HCT116 (cell line): ENCODE results near the gene ADAMTS9. TPM values are rescaled to one million over a fixed set of nuclear protein-coding genes. Genes with fewer than 3 reads are reported as not detected.

ENCODE experiments used
- ATAC-seq: fragments of 200-7000 bp; cut with Tn5 transposase; 2 replicates; pipeline ENCODE4 v1.9.1; 2020; ENCODE audit warnings: mild to moderate bottlenecking, moderate library complexity
- BruUV-seq: library from RNA; stranded (reverse); fragments of 400-500 nt; replicated peaks from 2 replicates; lab custom pipeline; 2021; lab: Mats Ljungman, UMichigan
- CTCF ChIA-PET: fragments of 300-600 bp; sonication (Branson Sonifier 250); formaldehyde crosslinking; loops from one replicate; lab custom pipeline; 2021; ENCODE audit warnings: antibody characterized with exemption; lab: Charles Lee
- POLR2A ChIA-PET: fragments of 300-600, 350-600 bp; sonication (Branson Sonifier 250); formaldehyde crosslinking; loops from one replicate; lab custom pipeline; 2021; ENCODE audit warnings: antibody characterized with exemption; lab: Charles Lee
- RAD21 ChIA-PET, 2 experiments: fragments of 300-600 bp; sonication (Branson Sonifier 250); formaldehyde crosslinking; loops; one replicate each; lab custom pipeline; 2023; ENCODE audit warnings: low total read pairs in 2 of 2; ENCODE audit not compliant: uncharacterized antibody in 2 of 2, unreplicated experiment in 2 of 2, low non-redundant PET in 1 of 2; lab: Charles Lee
- DNase-seq: peaks from one replicate; pipeline ENCODE4 v3.0.0-alpha.2; 2010; ENCODE audit warnings: low read depth, low spot score
- H2AFZ ChIP-seq: fragments of 200-600 bp; shearing (Covaris generic), sonication (generic); 2 replicates; pipeline ENCODE4 v1.6.1; 2017; ENCODE audit warnings: low read depth, mixed run types, mixed read lengths, antibody characterized with exemption, low read length; ENCODE audit not compliant: poor library complexity, severe bottlenecking
- H3K27ac ChIP-seq: 2 replicates; pipeline ENCODE4 v1.5.1; 2012; ENCODE audit warnings: low read depth, low read length
- H3K27me3 ChIP-seq: fragments of 200-600 bp; sonication (generic); 2 replicates; pipeline ENCODE4 v1.6.1; 2016; ENCODE audit warnings: mixed run types, low read length, mixed read lengths; ENCODE audit not compliant: insufficient read depth
- H3K36me3 ChIP-seq, 2 experiments: fragments of 200-500 bp in 1 of 2; fragments of 200-600 bp in 1 of 2; sonication (Bioruptor generic) in 1 of 2; sonication (generic) in 1 of 2; 2 replicates each; pipeline versions ENCODE4 v1.5.1 to v1.6.1; 2014 to 2016; ENCODE audit warnings: low read length in 2 of 2, inconsistent platforms in 1 of 2, mixed read lengths in 1 of 2, mixed run types in 1 of 2; ENCODE audit not compliant: insufficient read depth in 2 of 2, control insufficient read depth in 1 of 2
- H3K4me1 ChIP-seq, 2 experiments: fragments of 200-600 bp in 1 of 2; sonication (generic) in 1 of 2; 2 replicates each; pipeline versions ENCODE4 v1.5.1 to v1.6.1; 2012 to 2017; ENCODE audit warnings: low read length in 2 of 2, inconsistent platforms in 1 of 2, mild to moderate bottlenecking in 1 of 2, mixed read lengths in 1 of 2, mixed run types in 1 of 2, moderate library complexity in 1 of 2; ENCODE audit not compliant: insufficient read depth in 2 of 2, control insufficient read depth in 1 of 2
- H3K4me2 ChIP-seq: fragments of 200-600 bp; sonication (generic); 2 replicates; pipeline ENCODE4 v1.6.1; 2017; ENCODE audit warnings: mixed run types, low read length, mixed read lengths
- H3K4me3 ChIP-seq, 2 experiments: fragments of 200-600 bp in 1 of 2; sonication (generic) in 1 of 2; replicated peaks in 1 of 2; 2 replicates each; pipeline ENCODE4 v1.5.1; 2011 to 2016; ENCODE audit warnings: low read length in 2 of 2, control low read depth in 1 of 2, low read depth in 1 of 2, mild to moderate bottlenecking in 1 of 2, mixed read lengths in 1 of 2, mixed run types in 1 of 2
- H3K79me2 ChIP-seq: fragments of 200-600 bp; sonication (generic); 2 replicates; pipeline ENCODE4 v1.6.1; 2017; ENCODE audit warnings: mild to moderate bottlenecking, mixed run types, low read length, moderate library complexity, mixed read lengths; ENCODE audit not compliant: insufficient read depth
- H3K9ac ChIP-seq: fragments of 200-600 bp; sonication (generic); 2 replicates; pipeline ENCODE4 v1.6.1; 2016; ENCODE audit warnings: low read length, mixed read lengths
- H3K9me2 ChIP-seq: fragments of 200-600 bp; sonication (generic), shearing (Covaris generic); 2 replicates; pipeline ENCODE4 v1.6.1; 2017; ENCODE audit warnings: mixed run types, mild to moderate bottlenecking, moderate library complexity; ENCODE audit not compliant: insufficient read depth
- H3K9me3 ChIP-seq, 2 experiments: fragments of 200-500 bp in 1 of 2; fragments of 200-600 bp in 1 of 2; sonication (Bioruptor generic) in 1 of 2; sonication (generic) in 1 of 2; 2 replicates each; pipeline ENCODE4 v1.6.1; 2014 to 2017; ENCODE audit warnings: low read length in 2 of 2, mixed read lengths in 2 of 2, inconsistent platforms in 1 of 2, low read depth in 1 of 2, mild to moderate bottlenecking in 1 of 2, mixed run types in 1 of 2, moderate library complexity in 1 of 2; ENCODE audit not compliant: control insufficient read depth in 1 of 2, insufficient read depth in 1 of 2
- H4K20me1 ChIP-seq: fragments of 200-600 bp; sonication (generic), shearing (Covaris generic); 2 replicates; pipeline ENCODE4 v1.6.1; 2017; ENCODE audit warnings: mixed run types, mild to moderate bottlenecking, moderate library complexity; ENCODE audit not compliant: insufficient read depth
- CEBPB ChIP-seq: IDR thresholded peaks from 2 replicates; pipeline ENCODE4 v1.6.1; 2012; ENCODE audit warnings: low read depth
- CTCF ChIP-seq, 3 experiments: fragments of 200-600 bp in 1 of 3; sonication (generic) in 1 of 3; IDR thresholded peaks in 2 of 3; conservative IDR thresholded peaks in 1 of 3; 2 replicates each; pipeline ENCODE4 v1.5.1; 2012 to 2017; ENCODE audit warnings: low read depth in 2 of 3, low read length in 2 of 3, antibody characterized with exemption in 1 of 3, borderline replicate concordance in 1 of 3, control low read depth in 1 of 3, mild to moderate bottlenecking in 1 of 3, mixed read lengths in 1 of 3, mixed run types in 1 of 3, moderate library complexity in 1 of 3; ENCODE audit not compliant: insufficient read depth in 1 of 3
- EGR1 ChIP-seq: IDR thresholded peaks from 2 replicates; pipeline ENCODE4 v1.6.1; 2012; ENCODE audit warnings: low read depth
- ELF1 ChIP-seq: IDR thresholded peaks from 2 replicates; pipeline ENCODE4 v1.6.1; 2012; ENCODE audit warnings: low read depth, borderline replicate concordance
- EZH2phosphoT487 ChIP-seq: fragments of 200-600 bp; IDR thresholded peaks from 2 replicates; pipeline ENCODE4 v1.6.1; 2018; ENCODE audit warnings: antibody characterized with exemption, borderline replicate concordance
- FOSL1 ChIP-seq: IDR thresholded peaks from 2 replicates; pipeline ENCODE4 v1.6.1; 2012; ENCODE audit warnings: low read depth
- POLR2AphosphoS5 ChIP-seq: IDR thresholded peaks from 2 replicates; pipeline ENCODE4 v1.6.1; 2011; ENCODE audit warnings: mild to moderate bottlenecking, low read depth, low read length, moderate library complexity
- RAD21 ChIP-seq: IDR thresholded peaks from 2 replicates; pipeline ENCODE4 v1.6.1; 2012; ENCODE audit warnings: low read depth, mild to moderate bottlenecking
- REST ChIP-seq: IDR thresholded peaks from 2 replicates; pipeline ENCODE4 v1.6.1; 2012; ENCODE audit warnings: low read depth
- YY1 ChIP-seq: IDR thresholded peaks from 2 replicates; pipeline ENCODE4 v1.6.1; 2011; ENCODE audit warnings: low read length, low read depth, moderate library complexity, mild to moderate bottlenecking; ENCODE audit not compliant: insufficient replicate concordance; ENCODE audit errors: extremely low read depth
- intact Hi-C: fragments of 100-400 bp; cut with micrococcal nuclease; formaldehyde crosslinking; loops from 2 replicates; pipeline ENCODE4 v1.10.0; 2022
- total RNA-seq: library from RNA; stranded (reverse); gene quantifications from one replicate; pipeline ENCODE4 v1.2.1, GENCODE V29; 2021; ENCODE audit not compliant: unreplicated experiment

Gene ADAMTS9
- total RNA-seq, 1 experiment from 2014 or later: 0.05 TPM

- H3K4me1 ChIP-seq: no peaks in the 10 kb centered on the region
Measured at GRCh38 chr3:64491843-64492242, 196.0 kb downstream of the ADAMTS9 start.

More at GRCh38 chr3:64491843-64492242, 196.0 kb downstream of the ADAMTS9 start:
- no peak for DNase-seq
- H3K9me3 ChIP-seq: no peaks in the 10 kb centered on the region
- ATAC-seq: no peak
- no peak overlapping the region for H3K4me2 ChIP-seq
- no peaks in the 10 kb centered on the region for H4K20me1 ChIP-seq
- no peaks in the 10 kb centered on the region for H3K79me2 ChIP-seq
- no peak overlapping the region for H3K4me3 ChIP-seq
- intact Hi-C loops: no loop called here
- H3K9ac ChIP-seq: no peak overlapping the region
- RAD21 ChIA-PET: no interaction called here
- no TSS peak for BruUV-seq
- CTCF ChIA-PET: interaction anchor here (1.0 kb wide), 1 partner anchor 28 kb away, joined by 3 read pairs; no protein-coding TSS in a partner anchor
- H3K36me3 ChIP-seq: no peaks in the 10 kb centered on the region
- no peak overlapping the region for H3K27ac ChIP-seq
- peaks cover 14% of the 10 kb centered on the region for H3K27me3 ChIP-seq
- TF ChIP-seq POLR2AphosphoS5: no peak
- TF ChIP-seq EZH2phosphoT487: no peak
- TF ChIP-seq RAD21: no peak
- TF ChIP-seq CEBPB: no peak
- TF ChIP-seq CTCF (IDR thresholded peaks at IDR 0.05 in 2 of 3, conservative IDR thresholded peaks at IDR 0.05 in 1 of 3; ENCODE audit: borderline replicate concordance in 1 of 3, insufficient read depth in 1 of 3, low read depth in 2 of 3, low read length in 2 of 3): no peak
- TF ChIP-seq ELF1: no peak
- no peak for TF ChIP-seq FOSL1
- no peak for TF ChIP-seq YY1
- TF ChIP-seq REST: no peak
- TF ChIP-seq EGR1: no peak
- TF ChIP-seq, all 23 proteins: peak for 0
- Histone ChIP-seq H2AFZ (no peak overlapping the region), H3K9me2 (no peaks in the 10 kb centered on the region)
- POLR2A ChIA-PET: no interaction called here
